Endometrial microvascular endothelial cells (primary cell): Measurements from ENCODE around the gene NCF4. TPM values are rescaled to one million over a fixed set of nuclear protein-coding genes. Genes with fewer than 3 reads are reported as not detected.

Source experiments
- total RNA-seq: library from RNA; depleted of rRNA; stranded (reverse); fragments of >200 nt; gene quantifications from one replicate; pipeline ENCODE4 v1.2.3, GENCODE V29; 2015; ENCODE audit errors: inconsistent ontology term

NCF4 gene
- total RNA-seq, 1 donor from 2014 or later: not detected

Other genes starting within 250 kb of the NCF4 start
- gene CACNG2, start 157.3 kb upstream of the NCF4 start, total RNA-seq: not detected
- 4.4 TPM for gene IFT27, start 84.9 kb upstream of the NCF4 start, total RNA-seq
- not detected for gene PVALB, start 44.0 kb upstream of the NCF4 start, total RNA-seq
- 4.1 TPM for gene CSF2RB, start 52.6 kb downstream of the NCF4 start, total RNA-seq
- 43.2 TPM for gene TST, start 158.4 kb downstream of the NCF4 start, total RNA-seq
- 140 TPM for gene MPST, start 158.7 kb downstream of the NCF4 start, total RNA-seq
- gene KCTD17, start 190.7 kb downstream of the NCF4 start, total RNA-seq: 50.5 TPM
- gene TMPRSS6, start 248.7 kb downstream of the NCF4 start, total RNA-seq: not detected